ENCODE measurements around the gene OGFRL1. TPM values are rescaled to one million over a fixed set of nuclear protein-coding genes. Genes with fewer than 3 reads are reported as not detected.
A peak's percentile ranks its signal among the peaks of the same experiment; 100 is the strongest.

Gene OGFRL1
- total and polyA plus RNA-seq, 4 donors: 0.71 to 9.3 (median 3.3) TPM

- no peak for TF ChIP-seq CTCF (IDR thresholded peaks at IDR 0.05; ENCODE audit: low read depth, low read length, missing input control)
These were observed 21.0 kb downstream of the OGFRL1 start (continued) for GRCh38 chr6:71309656-71310055.

GRCh38 chr6:71310261-71310660 lies 21.6 kb downstream of the OGFRL1 start:
- no peaks in the 10 kb centered on the region for H3K36me3 ChIP-seq (ENCODE audit: control insufficient read depth in 4 of 4, insufficient read depth in 3 of 4, low read depth in 1 of 4, low read length in 3 of 4)
- H3K9me3 ChIP-seq (ENCODE audit: control insufficient read depth in 4 of 4, low read length in 3 of 4): no peaks in the 10 kb centered on the region
- no peak for TF ChIP-seq YY1 (IDR thresholded peaks at IDR 0.05)
- TF ChIP-seq HNF4A (conservative IDR thresholded peaks at IDR 0.05): peak; percentile 42 to 50
- no peak for TF ChIP-seq EGR1 (IDR thresholded peaks at IDR 0.05; ENCODE audit: low read depth in 2 of 2)
- no peaks in the 10 kb centered on the region for H3K4me1 ChIP-seq (ENCODE audit: control insufficient read depth in 4 of 4, insufficient read depth in 4 of 4, low read length in 3 of 4)
- no peak for DNase-seq (ENCODE audit: low spot score)
- H3K9ac ChIP-seq (ENCODE audit: low read depth in 1 of 2, low read length in 2 of 2): no peak overlapping the region
- no peaks in the 10 kb centered on the region for H3K27me3 ChIP-seq (ENCODE audit: control insufficient read depth in 4 of 4, insufficient read depth in 4 of 4, low read length in 3 of 4)
- WGBS: 81% methylated on average over 1 of the region's 1 CpG
- no peak overlapping the region for H3K27ac ChIP-seq (ENCODE audit: low read depth in 1 of 2, low read length in 2 of 2)
- H3K4me3 ChIP-seq (ENCODE audit: low read depth in 1 of 3, low read length in 3 of 3): no peak overlapping the region

- TF ChIP-seq RXRA (IDR thresholded peaks at IDR 0.05): no peak
- no peak for TF ChIP-seq HNF4A (conservative IDR thresholded peaks at IDR 0.05)
- TF ChIP-seq JUND (IDR thresholded peaks at IDR 0.05): no peak
- no peak for TF ChIP-seq ATF3 (IDR thresholded peaks at IDR 0.05)
- no peak for TF ChIP-seq TAF1 (conservative IDR thresholded peaks at IDR 0.05)
- no peak for TF ChIP-seq NR2F2 (IDR thresholded peaks at IDR 0.05)
- DNase-seq (ENCODE audit: low spot score): no peak
- Histone ChIP-seq H3K9me3 (ENCODE audit: control insufficient read depth in 4 of 4, low read length in 3 of 4) (no peaks in the 10 kb centered on the region), H3K36me3 (ENCODE audit: control insufficient read depth in 4 of 4, insufficient read depth in 3 of 4, low read depth in 1 of 4, low read length in 3 of 4) (no peaks in the 10 kb centered on the region), H3K27ac (ENCODE audit: low read depth in 1 of 2, low read length in 2 of 2) (no peak overlapping the region), H3K4me3 (ENCODE audit: low read depth in 1 of 3, low read length in 3 of 3) (no peak overlapping the region), H3K9ac (ENCODE audit: low read depth in 1 of 2, low read length in 2 of 2) (no peak overlapping the region), H3K4me1 (ENCODE audit: control insufficient read depth in 4 of 4, insufficient read depth in 4 of 4, low read length in 3 of 4) (no peaks in the 10 kb centered on the region), H3K27me3 (ENCODE audit: control insufficient read depth in 4 of 4, insufficient read depth in 4 of 4, low read length in 3 of 4) (no peaks in the 10 kb centered on the region)
- WGBS: 73% methylated on average over 1 of the region's 1 CpG
These were observed 23.5 kb downstream of the OGFRL1 start for GRCh38 chr6:71312089-71312488.

GRCh38 chr6:71317441-71317840 lies 28.8 kb downstream of the OGFRL1 start:
- H3K9ac ChIP-seq (ENCODE audit: low read depth in 1 of 2, low read length in 2 of 2): no peak overlapping the region
- H3K27me3 ChIP-seq (ENCODE audit: control insufficient read depth in 4 of 4, insufficient read depth in 4 of 4, low read length in 3 of 4): no peaks in the 10 kb centered on the region
- TF ChIP-seq EGR1 (IDR thresholded peaks at IDR 0.05; ENCODE audit: low read depth in 2 of 2): no peak
- H3K4me3 ChIP-seq (ENCODE audit: low read depth in 1 of 3, low read length in 3 of 3): no peak overlapping the region
- no peaks in the 10 kb centered on the region for H3K9me3 ChIP-seq (ENCODE audit: control insufficient read depth in 4 of 4, low read length in 3 of 4)
- H3K36me3 ChIP-seq (ENCODE audit: control insufficient read depth in 4 of 4, insufficient read depth in 3 of 4, low read depth in 1 of 4, low read length in 3 of 4): no peaks in the 10 kb centered on the region
- H3K4me1 ChIP-seq (ENCODE audit: control insufficient read depth in 4 of 4, insufficient read depth in 4 of 4, low read length in 3 of 4): peaks cover 0 to 3% (median 1%) of the 10 kb centered on the region in 4 donors
- H3K27ac ChIP-seq (ENCODE audit: low read depth in 1 of 2, low read length in 2 of 2): no peak overlapping the region
- DNase-seq (ENCODE audit: low spot score): no peak

- H3K27me3 ChIP-seq (ENCODE audit: control insufficient read depth in 4 of 4, insufficient read depth in 4 of 4, low read length in 3 of 4): no peaks in the 10 kb centered on the region
- H3K9ac ChIP-seq (ENCODE audit: low read depth in 1 of 2, low read length in 2 of 2): no peak overlapping the region
- no peaks in the 10 kb centered on the region for H3K9me3 ChIP-seq (ENCODE audit: control insufficient read depth in 4 of 4, low read length in 3 of 4)
- H3K27ac ChIP-seq (ENCODE audit: low read depth in 1 of 2, low read length in 2 of 2): no peak overlapping the region
- 93% methylated on average over 2 of the region's 2 CpGs for WGBS
- H3K4me3 ChIP-seq (ENCODE audit: low read depth in 1 of 3, low read length in 3 of 3): no peak overlapping the region
- DNase-seq (ENCODE audit: low spot score): no peak
- peaks cover 0 to 3% (median 1%) of the 10 kb centered on the region in 4 donors for H3K4me1 ChIP-seq (ENCODE audit: control insufficient read depth in 4 of 4, insufficient read depth in 4 of 4, low read length in 3 of 4)
- H3K36me3 ChIP-seq (ENCODE audit: control insufficient read depth in 4 of 4, insufficient read depth in 3 of 4, low read depth in 1 of 4, low read length in 3 of 4): no peaks in the 10 kb centered on the region
- TF ChIP-seq HNF4G (IDR thresholded peaks at IDR 0.05) (no peak), MAX (IDR thresholded peaks at IDR 0.05) (no peak), CTCF (IDR thresholded peaks at IDR 0.05; ENCODE audit: low read depth, low read length, missing input control) (no peak), SP1 (IDR thresholded peaks at IDR 0.05) (no peak), HNF4A (conservative IDR thresholded peaks at IDR 0.05) (no peak), EGR1 (IDR thresholded peaks at IDR 0.05; ENCODE audit: low read depth in 2 of 2) (no peak), GABPA (IDR thresholded peaks at IDR 0.05 in 1 of 2, conservative IDR thresholded peaks at IDR 0.05 in 1 of 2) (no peak), REST (IDR thresholded peaks at IDR 0.05) (no peak)
These were observed 31.4 kb downstream of the OGFRL1 start for GRCh38 chr6:71320041-71320440.

Measured in liver (tissue), 9 donors.